ENCODE data around the gene DYDC2.

DNA sequence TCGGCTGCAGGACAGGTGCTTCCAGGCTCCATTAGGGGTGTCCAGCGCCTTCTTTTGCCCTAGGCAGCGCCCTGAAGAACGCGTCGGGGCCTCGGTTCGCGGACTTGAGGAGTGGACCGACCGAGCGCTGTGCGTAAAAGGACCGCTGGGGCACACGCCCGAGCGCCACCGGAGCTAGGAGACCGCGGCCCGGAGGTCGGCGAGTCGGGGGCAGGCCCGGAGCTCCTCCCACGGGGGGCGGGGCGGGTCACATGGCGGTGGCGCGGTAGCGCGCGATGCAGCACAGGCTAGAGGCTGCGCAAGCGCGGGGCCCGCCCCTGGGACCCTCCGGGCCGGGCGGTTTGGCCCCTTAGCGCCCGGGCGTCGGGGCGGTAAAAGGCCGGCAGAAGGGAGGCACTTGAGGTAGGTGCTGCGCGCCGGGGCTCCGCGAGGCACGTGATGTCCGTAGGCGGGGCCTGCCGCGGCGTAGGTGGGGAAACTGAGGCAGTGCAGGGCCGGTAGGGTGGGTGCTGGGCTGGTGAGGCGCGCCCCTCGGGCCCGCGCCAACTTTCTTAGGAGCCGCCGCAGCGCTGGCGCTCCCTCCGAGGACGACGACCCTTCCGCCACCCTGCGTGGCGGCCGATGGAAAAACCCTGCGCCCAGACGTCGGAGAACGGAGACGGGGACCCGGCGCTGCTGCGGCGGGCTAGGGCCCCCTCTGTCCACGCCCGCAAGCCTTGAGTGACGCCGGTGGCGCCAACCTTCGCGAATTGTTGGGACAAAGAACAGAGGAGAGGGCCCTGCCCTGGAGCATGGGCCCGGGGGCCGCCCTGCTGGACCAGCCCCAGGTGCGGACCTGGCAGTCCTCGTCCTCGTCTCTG lies 51.9 kb downstream of the DYDC2 start, which contains the start of gene PRXL2A:
- TF ChIP-seq CTCF (conservative IDR thresholded peaks at IDR 0.05; ENCODE audit: low read length) (no peak), EZH2phosphoT487 (IDR thresholded peaks at IDR 0.05; ENCODE audit: borderline replicate concordance, low read depth, low read length) (no peak)
